GM18519 (cell line): ENCODE measurements around the gene GRIK3.

Source experiments
- ATAC-seq: cut with Tn5 transposase; IDR thresholded peaks from one replicate; pipeline ENCODE4 v1.9.1; 2021; ENCODE audit warnings: mild to moderate bottlenecking, moderate library complexity; ENCODE audit not compliant: unreplicated experiment, low FRiP score

The GRIK3 gene

DNA sequence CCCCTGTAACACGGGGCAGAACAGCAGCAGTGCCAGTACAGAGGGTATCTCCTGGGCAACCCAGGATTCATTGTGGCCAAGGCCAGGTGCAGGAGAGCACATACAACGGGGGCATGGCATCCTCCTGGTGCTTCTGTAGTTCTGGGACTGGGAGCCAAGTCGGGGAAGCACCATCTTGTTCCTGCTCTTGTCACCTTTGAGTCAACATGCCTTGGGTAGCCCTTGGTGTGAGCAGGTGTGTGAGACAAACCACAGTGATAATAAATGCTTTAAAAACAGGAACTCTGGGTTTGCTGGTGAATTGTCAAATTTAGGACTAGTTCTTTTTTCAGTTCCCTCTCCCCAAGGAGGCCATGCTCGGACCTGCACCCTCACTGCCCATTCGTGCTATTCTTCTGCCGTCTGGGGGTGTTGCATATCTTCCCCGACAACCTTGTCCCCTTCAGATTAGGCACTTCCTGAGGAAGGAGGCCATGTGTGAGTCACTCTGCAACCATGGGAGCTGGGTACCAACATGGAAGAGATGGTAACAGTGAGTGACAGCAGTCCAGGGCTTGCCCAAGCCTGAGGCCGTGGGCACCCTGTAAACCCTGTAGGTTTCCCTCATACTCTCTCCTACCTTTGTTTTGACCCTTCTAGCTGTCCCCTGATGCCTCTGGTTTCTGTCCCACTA lies 150.2 kb downstream of the GRIK3 start:
- ATAC-seq, result no peak

DNA sequence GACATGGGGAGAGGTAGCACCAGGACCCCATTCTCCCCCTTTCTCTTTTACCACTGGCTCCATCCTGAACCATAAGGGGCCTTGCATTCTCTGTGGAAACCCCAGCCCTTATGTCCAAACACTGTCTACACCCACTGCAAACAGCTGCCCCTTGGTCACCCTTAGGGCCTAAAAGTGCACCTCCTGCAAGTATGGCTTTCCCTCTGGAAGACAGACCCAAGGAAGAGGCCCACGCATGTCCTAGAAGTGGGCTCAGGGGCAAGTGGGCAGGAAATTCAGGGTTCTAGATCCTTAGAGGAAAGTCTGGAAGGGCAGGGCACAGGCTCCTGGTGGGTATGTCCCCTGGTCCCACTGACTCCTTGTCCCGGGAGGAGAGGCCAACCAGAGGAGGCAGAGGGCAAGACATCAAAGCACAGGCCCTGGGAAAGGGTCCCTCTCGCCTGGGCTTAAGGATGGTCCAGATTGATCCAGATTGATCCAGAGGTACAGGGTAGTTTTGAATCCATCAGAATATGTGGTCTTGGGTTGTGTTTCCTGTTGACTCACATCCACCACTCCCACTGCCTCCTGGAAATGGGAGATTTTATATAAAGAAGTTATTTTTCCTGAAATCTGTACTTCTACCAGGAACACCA lies 150.9 kb downstream of the GRIK3 start:
- ATAC-seq, result no peak

DNA sequence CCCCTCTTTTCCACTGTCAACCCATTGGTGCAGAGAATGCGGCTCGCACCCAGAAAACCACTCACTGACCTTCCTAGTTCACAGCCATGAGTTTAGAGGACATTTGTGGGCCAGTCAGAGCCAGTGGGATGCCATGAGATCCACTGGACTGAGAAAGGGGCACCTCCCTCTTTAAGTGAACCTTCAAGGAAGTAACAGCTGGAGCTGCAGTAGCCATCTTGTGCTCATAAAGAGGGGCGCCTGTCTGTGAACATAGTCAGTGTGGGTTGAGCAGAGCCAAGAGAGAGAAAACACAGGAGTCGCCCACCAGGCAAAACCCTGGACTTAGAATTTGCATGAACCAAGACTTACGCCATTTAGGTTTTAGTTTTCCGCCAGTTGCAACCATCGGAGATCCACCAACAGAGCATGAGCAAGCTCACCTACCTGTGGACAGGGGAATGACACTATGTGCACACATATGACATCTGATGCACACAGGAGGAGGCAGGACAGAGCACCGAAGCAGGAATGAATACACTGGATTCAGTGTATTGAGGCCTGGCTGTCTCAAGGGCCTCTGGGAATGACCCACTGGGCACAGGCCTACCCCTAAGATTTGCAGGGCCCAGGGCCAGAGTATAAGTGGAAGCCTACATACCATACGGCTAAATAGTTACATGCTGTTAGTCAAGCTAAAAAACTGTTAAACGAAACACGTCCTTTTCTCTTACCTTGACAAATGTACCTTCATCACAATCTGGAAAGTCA lies 151.6 kb downstream of the GRIK3 start:
- no peak for ATAC-seq

DNA sequence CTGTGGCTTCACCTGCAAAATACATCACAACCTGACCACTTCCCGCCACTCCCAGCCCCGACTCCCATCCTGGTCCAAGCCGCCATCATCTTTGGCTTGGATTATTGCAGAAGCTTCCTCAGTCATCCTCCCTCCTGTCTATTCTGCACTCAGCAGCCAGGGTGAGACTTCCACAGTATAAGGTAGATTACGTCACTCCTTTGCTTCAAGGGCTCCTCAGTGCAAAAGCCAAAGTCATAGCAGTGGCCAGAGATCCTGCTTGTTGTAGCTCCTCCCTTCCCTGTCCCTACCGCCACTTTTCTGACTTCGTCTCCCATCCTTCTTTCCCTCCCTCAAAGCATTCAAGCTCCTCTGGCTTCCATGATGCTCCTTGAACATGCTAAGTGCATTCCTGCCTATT lies 152.8 kb downstream of the GRIK3 start:
- no peak for ATAC-seq

DNA sequence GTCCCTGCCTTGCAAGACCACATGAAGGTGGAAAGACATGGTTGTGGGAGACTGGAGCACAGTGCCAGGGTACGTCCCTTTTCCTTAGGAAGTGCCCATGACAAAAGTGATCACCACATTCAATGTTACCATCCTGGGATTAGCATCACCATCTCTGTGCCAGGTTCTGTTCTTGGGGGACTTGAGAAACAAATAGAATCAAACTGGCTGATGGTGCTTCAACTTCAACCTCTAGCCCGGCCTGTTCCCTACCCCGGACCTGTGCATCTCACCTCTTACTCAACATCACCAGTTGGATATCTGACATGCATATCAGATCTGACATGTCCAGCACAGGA lies 153.3 kb downstream of the GRIK3 start:
- ATAC-seq, result no peak

DNA sequence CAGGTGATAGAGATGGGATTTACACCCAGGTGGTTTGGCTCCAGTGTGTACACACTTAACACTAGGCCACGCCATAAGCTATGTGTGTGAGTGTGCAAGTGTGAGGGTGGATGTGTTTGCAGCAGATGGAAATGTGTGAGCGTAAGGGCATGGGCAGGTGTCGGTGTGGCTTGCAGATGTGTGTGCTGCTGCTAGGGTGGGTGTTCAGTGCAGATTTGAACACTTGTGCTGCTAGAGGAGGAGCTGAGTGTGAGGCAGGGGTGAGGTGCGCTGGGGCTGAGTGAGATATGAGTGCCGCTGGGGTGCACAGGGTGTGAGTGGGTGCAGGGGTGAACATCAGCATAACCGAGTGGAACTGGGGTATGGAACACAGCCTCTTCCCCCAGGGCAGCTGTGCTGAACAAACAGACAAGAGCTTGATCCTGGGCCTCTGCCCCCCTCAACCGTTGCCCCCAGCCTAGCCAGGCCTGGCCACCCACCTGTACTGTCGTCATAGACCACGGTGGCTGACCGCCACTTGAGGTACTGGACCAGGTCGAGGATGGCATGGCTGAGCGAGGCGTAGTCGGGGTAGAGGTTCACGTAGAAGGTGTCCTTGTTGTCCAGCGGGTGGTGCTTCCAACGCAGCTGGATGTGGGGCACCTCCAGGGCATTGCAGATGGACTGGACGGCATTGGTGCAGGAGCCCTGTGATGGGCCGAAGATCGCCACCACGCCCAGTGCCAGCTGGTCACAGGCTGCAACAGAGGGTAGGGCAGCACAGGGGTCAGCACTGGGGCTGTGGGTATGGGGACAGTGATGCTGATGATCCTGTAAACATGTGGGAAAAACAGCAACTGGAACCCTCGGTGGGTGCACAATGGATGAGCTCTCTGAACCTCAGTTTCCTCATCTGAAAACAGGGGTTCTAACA lies 153.9 kb downstream of the GRIK3 start:
- no peak for ATAC-seq

DNA sequence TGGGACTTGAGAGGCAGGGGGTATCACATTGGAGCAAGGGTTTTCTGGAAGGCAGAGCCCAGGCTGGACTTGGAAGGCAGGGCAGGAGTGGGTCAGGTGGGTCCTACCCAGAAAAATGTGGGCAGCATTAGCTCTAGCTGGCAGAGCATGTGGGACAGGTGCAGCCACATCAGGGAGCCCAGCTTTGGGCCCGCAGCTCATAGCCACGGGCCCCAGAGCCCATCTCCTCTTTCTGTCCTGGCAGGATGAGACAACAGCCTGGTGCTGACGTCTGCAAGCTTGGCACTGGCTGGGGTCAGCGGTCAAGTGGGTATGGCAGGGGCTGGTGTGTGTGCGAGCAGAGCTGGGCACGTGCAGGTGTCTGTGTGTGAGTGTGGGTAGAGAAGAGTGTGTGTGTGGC lies 154.7 kb downstream of the GRIK3 start:
- ATAC-seq, result no peak

DNA sequence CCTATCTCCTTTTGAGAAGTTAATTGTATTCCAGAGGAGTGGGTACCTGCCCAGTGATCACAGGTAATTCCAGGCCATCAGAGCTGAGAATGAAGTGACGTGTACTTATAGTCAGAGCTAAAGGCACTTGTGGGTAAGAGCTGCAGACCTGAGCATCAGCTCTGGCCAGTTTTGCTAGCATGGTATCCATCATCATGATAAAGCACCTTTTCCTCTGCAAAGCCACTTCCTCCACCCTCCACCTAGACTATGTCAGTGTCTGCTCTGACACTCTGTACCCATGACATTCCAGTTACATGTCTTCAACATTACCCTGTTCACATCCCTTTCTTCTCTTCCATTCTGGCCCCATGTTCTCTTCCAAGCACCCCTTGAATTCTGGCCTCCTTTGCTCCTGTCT lies 157.3 kb downstream of the GRIK3 start:
- ATAC-seq, result no peak

DNA sequence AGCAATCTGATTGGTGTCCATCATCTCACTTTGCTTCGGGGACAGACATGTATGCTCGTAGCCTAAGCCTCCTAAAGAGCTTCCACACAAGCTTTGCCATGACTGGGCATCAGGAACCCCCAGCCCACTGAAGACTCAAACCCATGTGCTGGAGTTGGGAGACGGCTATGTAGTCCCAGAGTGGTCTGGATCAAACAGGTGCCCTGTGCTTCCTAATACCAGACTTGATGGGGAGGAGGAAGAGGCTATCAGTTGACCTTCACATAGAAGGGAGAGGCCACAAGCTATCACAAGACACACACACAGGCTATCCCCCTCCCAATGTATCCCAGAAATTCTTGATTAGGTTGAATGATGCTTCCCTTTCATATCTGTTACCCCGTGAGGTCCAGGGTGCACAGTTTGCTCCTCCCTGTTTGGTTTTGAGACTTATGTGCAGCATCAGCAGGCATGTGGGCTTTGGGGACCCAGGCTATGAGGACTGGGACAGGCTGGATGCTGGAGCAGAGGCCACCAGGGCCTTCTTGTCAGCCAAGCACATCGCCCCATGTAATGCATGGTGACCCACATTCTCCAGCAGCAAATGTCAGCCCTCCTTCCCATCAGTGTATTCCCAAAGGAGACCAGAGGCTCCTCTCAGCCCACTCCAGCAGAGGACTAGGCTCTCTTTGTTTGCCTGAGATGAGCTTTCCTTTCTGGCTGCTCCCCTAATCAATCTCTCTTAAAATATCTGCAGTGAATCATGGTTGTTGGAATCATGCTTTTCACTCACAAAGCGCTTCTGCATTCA lies 159.8 kb downstream of the GRIK3 start:
- ATAC-seq, result no peak

DNA sequence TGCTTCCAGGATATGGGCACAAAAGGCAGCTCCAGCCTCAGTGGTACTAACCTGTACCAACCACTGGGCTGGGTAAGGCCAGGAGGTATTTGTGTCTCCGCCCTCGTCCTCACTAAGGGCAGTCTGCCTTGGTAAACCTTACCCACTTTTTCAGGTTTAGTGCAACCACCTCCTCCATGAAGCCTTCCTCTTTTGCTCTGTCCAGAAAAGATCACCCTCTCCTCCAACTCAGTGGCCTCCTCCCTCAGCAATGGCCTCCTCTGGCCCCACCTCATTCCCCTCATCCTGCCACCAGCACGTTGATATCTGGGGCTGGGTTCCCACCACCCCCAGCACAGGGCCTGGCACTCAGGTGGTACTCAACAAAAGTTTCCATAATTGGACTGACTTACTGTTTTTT lies 161.5 kb downstream of the GRIK3 start:
- ATAC-seq, result no peak

DNA sequence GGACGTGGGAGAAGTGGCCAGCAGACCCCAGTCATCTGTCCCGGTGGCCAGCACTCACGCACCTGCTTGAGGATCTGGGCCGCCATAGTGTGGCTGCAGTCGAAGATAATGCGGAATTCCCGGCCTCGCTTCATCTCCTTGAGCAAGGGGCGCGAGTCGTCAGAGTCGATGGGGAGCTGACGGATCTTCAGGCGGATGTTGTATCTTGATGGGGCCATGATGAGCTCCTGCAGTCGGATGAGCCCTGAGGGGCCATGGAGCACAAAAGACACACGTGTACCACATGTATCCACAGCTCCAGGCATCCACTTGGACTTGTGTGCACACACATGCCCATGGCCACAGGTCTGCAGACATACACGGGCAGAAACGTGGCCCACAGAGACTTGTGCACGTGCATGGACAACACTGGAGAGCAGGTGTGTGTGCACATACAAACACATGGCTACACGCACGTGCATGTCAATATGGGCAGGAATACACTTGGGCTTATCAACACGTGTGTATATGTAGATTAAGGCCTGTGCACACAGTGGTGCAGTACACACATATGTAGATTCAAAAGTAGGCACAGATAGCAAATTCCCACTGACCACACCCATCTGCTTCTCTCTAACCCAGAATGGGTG lies 162.1 kb downstream of the GRIK3 start:
- ATAC-seq, result no peak

DNA sequence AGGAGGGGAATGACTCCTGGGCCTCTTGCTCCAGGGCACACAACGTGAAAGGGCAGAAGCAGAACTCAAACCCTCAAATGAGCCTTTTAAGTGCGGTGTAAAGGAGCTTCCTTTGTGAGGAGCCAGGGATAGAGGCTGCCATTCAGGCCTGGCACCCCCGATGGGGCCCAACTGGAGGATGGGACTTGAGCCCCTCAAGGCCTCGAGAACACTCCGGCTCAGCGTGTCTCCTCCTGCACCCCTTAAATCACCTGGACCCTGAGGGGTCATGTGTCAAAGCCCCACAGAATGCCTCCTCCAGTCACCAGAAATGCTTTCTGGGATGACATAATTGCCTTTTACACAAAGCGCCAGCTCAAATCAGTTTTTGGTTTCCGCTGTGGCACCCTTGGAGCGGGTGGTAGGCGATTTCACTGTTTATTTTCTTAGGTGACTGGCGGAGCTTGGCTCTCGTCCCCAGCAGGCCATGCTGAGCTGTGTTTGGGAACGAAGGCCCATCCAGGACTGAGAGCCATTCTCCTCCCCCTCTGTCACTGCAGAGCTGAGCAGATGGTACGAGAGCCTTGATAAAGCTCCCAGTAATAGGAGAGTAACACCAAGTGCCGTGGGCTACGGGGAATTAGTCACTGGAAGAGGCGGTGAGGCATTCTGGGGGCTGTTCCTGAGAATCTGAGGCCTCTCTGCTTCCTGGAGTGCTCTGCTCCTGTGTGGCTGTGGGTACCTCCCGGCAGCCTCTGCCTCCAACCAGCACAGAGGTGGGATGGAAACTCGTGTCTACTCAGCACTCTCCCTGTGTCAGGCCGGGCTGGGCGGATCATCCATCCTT lies 163.0 kb downstream of the GRIK3 start:
- no peak for ATAC-seq

DNA sequence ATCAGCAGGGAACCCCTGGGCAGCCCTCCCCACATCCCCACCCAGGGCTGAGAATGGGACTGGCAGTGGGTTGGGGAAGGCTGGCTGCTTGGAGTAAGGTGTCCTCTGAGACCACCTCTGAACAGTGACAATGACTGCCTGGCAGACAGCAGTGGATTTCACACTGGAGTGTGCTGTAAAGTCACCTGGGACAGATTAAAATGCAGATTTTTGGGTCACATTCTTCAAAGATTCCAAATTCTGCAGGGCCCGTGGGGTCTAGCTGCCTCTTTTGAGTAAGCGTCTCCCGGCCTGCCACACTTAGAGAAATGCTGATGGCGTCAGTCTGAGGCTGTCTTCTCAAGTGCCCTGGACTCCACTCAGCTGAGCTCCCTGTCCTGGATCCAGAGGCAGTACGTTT lies 164.5 kb downstream of the GRIK3 start:
- ATAC-seq, result no peak

DNA sequence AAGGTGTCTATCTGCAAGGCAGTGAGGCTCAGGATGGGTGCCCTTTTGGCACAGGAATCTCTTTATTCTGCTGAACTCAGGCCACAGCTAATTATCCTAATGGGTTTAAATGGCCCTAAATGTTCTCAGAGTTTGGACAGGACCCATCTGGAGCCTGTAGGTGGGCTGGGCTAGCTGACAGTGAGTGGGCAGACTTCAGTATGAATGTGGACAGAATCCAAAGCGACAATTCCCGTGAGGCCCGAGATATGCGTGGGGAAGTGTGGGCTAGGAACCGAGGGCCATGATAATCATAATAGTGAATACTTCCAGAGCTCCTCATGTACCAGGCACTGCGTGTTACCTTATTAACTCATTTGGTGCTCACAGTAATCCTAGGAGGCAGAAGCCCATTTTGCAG lies 165.3 kb downstream of the GRIK3 start:
- no peak for ATAC-seq

DNA sequence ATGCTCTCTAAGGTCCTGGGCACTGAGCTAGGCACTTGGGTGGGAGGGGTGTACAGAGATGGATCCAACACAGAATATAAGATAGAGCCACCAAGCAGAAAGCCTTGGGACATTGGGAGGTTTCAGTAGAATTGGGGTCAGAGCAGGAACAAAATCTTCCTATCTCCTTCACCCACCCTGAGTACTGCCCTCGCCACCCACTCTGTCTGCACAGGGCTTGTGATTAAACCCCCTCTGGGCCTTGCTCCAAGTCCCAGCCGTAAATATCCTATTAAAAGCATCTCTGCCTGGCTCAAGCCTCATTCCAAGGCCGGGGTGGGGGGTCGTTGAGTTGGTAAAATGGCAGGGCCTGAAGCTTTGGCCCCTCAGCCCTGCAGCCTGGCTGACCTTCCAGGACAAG lies 166.7 kb downstream of the GRIK3 start:
- no peak for ATAC-seq

DNA sequence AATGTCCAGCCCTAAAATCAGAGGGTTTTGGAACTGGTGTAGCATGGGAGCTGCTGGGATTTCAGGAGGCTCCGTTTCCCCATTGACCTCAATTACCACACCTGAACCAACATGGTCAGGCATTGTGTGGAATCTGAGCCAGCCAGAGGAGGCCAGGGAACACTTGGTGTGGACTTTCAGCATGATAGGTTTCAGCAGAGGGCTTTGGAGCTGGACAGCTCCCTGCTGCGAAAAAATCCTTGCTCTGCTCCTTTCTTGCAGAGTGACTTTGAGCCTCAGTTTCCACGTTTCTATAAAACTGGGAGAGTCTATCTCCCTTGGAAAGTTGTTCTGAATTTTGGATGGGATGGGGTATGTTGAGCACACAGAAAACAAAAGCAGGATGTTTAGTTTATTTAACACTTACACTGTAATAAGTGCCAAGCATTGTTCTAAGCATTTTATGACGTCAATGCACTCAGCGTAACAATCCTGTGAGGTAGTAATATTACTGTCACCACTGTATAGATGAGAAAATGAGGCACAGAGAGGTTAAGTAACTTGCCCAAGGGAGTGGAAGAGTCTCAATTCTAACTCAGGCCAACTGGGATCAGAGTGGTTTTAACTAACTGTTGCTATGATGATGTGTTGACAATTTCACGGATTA lies 168.0 kb downstream of the GRIK3 start:
- ATAC-seq, result no peak

DNA sequence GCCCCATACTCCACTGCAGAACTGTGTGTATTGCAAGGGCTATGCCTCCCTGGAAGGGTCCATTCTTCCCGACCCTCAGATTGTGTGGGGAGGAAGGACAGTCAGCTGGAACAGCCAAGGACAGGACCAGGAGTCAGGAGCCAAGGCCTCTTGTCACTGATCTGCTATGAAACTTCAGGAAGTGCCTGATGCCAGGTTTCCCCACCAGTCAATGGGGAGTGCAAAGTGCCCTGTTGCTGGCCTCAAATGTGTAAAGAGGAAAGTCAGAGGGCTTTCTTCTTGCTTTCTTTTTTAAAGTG lies 168.8 kb downstream of the GRIK3 start:
- ATAC-seq, result no peak

DNA sequence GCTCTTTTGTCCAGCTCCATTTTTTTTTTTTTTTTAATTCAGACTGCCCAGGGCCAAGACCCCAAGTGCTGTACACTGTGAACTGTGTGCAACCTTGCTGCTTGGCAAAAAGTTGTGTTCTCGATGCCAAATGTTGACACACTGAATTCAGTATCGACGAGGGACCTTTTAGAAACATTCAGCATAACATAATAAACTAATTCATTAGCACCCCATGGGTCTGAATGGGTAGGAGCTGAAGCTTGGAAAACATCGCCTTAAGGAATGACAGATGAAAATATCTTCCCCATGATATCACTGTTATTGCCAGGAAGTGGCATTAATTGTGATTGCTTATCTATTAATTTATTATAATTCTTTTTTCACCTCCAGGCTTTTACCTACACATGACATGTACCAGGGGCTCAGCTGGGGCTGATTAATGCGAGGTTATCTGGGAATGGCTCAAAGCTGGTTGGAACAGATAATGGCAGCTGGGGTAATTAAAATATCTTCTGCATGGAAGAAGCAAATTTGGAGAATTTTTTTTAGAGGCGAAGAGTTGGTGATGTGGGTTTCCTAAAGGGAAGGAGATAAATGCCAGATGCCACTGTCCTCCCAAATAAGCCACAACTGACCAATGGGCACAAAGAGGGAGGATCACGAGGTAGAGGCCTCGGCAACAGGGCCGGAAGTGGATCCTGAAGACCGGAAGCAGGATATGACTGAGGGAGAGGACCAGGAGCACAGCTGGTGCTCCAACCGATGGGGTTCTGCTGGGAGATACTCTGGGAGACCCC lies 169.3 kb downstream of the GRIK3 start:
- ATAC-seq, result no peak
